Bronchial epithelial cell (primary cell): Measurements from ENCODE around the gene FBXL20. TPM values are rescaled to one million over a fixed set of nuclear protein-coding genes. Genes with fewer than 3 reads are reported as not detected.
A peak's percentile ranks its signal among the peaks of the same experiment; 100 is the strongest.

Experiments used
- DNase-seq: peaks from one replicate; pipeline ENCODE4 v3.0.0-alpha.2; 2010; ENCODE audit warnings: low read depth
- FAIRE-seq: peaks from 2 replicates; lab custom pipeline; 2011; peaks lifted over from hg19 to GRCh38; lab: Jason Lieb, UNC
- H3K27me3 ChIP-seq: 2 replicates; pipeline ENCODE4 v1.5.1; 2011; ENCODE audit warnings: low read length; ENCODE audit not compliant: control insufficient read depth, insufficient read depth
- H3K36me3 ChIP-seq: 2 replicates; pipeline ENCODE4 v1.5.1; 2011; ENCODE audit warnings: low read length; ENCODE audit not compliant: control insufficient read depth, insufficient read depth
- H3K4me3 ChIP-seq: 2 replicates; pipeline ENCODE4 v1.5.1; 2011; ENCODE audit warnings: mild to moderate bottlenecking, low read depth, low read length, control low read depth
- total RNA-seq: library from RNA; depleted of rRNA; stranded (reverse); fragments of >200 nt; gene quantifications from 2 replicates; pipeline ENCODE4 v1.2.1, GENCODE V29; 2014
- TF ChIP-seq, protein P1 (sequence below): IDR thresholded peaks from 2 replicates; pipeline ENCODE4 v1.5.1; 2011; ENCODE audit warnings: mild to moderate bottlenecking, moderate library complexity, low read length, control low read depth, inconsistent platforms; ENCODE audit not compliant: insufficient read depth, severe bottlenecking

The FBXL20 gene
- total RNA-seq, 1 donor from 2014 or later, result 9.0 TPM

DNA sequence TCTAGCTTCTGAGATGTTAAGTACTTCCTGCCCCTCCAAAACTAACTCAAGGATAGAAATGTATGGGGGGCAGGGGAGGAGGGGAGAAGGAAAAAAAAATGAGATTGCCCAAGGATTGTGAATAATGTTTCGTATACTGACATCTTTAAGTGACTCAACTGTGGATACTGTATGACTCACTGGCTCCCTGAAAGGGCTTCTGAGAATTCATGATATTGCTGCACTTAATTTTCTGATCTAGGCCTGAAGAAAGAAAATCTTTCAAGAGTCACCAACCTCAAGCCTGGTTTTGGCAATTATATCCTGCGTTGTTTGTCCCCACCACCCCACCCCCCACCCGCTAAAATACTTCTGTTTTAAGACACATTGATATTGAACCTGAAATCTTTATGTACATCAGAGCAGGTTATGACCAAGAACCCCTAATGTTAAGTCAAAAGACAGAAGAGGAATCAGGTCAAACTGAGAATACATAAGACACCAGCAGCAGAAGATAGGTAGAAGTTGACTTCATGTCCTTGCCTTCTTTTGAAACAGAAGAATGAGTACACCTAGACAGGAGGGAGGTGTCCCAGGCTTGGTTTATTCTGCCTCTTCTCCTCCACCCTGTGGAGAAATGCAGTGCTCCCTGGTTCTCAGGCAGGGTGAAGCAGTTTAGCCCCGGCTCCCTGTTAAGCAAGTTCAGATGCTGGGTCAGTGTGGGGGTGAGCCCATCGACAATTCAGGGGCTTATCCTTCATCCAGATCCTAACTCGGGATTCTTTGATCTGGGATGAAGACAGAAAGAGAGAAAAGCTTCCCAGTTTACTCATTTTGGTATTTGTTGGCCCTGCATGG lies 3.3 kb upstream of the FBXL20 start:
- H3K27me3 ChIP-seq, result no peaks in the 10 kb centered on the region
- no peak for FAIRE-seq
- H3K4me3 ChIP-seq, result no peak overlapping the region
- TF ChIP-seq, protein P1, sequence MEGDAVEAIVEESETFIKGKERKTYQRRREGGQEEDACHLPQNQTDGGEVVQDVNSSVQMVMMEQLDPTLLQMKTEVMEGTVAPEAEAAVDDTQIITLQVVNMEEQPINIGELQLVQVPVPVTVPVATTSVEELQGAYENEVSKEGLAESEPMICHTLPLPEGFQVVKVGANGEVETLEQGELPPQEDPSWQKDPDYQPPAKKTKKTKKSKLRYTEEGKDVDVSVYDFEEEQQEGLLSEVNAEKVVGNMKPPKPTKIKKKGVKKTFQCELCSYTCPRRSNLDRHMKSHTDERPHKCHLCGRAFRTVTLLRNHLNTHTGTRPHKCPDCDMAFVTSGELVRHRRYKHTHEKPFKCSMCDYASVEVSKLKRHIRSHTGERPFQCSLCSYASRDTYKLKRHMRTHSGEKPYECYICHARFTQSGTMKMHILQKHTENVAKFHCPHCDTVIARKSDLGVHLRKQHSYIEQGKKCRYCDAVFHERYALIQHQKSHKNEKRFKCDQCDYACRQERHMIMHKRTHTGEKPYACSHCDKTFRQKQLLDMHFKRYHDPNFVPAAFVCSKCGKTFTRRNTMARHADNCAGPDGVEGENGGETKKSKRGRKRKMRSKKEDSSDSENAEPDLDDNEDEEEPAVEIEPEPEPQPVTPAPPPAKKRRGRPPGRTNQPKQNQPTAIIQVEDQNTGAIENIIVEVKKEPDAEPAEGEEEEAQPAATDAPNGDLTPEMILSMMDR, result no peak
- peak; percentile 93 for DNase-seq
- H3K36me3 ChIP-seq, result peaks cover 8% of the 10 kb centered on the region

DNA sequence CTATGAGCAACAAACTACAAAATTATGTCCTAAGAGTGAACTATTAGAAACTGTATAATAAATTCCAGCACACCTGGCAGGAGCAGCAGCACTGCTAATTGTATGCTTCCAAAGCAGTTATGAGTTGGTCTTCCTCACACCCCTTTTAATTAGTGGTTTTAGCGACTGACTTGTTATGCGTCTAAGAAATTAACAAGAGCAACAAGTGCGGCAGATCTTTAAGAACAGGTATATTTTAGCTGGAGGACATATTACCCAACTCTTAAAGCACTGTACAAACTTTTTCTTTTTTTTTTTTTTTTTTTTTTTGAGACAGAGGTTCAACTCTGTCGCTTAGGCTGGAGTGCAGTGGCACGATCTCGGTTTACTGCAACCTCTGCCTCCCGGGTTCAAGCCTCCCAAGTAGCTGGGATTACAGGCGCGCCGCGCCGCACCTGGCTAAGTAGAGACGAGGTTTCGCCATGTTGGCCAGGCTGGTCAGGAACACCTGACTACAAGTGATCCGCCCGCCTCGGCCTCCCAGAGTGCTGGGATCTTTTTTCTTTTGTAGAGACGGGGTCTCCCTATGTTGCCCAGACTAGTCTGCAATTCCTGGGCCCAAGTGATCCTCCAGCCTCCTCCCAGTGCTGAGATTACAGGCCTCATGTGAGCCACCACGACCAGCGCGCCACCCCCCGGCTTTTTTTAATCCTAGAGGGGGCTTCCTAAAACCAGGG lies 1.6 kb upstream of the FBXL20 start:
- TF ChIP-seq, protein P1, result no peak
- peaks cover under 1% of the 10 kb centered on the region for H3K36me3 ChIP-seq
- no peaks in the 10 kb centered on the region for H3K27me3 ChIP-seq
- FAIRE-seq, result no peak
- no peak overlapping the region for H3K4me3 ChIP-seq
- no peak for DNase-seq

DNA sequence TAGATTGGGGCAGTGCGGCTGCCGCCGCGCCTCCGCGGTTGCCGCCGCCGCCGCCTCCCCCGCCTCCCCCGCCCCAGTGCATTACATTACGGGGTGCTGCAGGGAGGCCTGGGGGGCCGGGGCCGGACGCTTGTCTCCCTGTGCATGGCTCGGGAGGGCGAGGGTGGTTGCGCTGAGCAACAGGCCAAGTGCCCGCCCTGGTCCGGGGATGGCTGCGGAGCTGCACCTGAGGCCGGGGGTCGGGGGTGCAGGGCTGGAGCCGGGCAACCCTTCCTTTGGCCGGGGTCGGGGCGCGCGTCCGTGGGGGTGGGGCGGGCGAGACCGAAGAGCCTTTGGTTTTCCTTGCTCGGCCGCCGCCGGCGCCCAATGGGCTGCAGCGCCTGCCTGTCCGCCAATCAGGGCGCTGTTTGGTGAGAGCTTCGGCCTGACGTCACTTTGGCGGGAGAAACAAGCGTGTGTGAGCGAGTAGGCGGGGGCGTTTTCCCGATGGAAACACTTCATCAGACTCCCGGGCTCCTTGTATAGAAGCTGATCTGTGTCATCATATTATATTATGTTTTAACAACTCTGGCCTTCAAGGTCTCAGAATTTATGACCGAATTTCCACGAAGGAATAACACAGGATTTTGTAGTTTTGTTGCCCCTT lies 941 bp upstream of the FBXL20 start:
- Histone ChIP-seq H3K4me3 (peak overlapping the region; percentile 97), H3K27me3 (no peaks in the 10 kb centered on the region), H3K36me3 (no peaks in the 10 kb centered on the region)
- TF ChIP-seq, protein P1, result no peak
- DNase-seq (peak; percentile 88), FAIRE-seq (no peak)

DNA sequence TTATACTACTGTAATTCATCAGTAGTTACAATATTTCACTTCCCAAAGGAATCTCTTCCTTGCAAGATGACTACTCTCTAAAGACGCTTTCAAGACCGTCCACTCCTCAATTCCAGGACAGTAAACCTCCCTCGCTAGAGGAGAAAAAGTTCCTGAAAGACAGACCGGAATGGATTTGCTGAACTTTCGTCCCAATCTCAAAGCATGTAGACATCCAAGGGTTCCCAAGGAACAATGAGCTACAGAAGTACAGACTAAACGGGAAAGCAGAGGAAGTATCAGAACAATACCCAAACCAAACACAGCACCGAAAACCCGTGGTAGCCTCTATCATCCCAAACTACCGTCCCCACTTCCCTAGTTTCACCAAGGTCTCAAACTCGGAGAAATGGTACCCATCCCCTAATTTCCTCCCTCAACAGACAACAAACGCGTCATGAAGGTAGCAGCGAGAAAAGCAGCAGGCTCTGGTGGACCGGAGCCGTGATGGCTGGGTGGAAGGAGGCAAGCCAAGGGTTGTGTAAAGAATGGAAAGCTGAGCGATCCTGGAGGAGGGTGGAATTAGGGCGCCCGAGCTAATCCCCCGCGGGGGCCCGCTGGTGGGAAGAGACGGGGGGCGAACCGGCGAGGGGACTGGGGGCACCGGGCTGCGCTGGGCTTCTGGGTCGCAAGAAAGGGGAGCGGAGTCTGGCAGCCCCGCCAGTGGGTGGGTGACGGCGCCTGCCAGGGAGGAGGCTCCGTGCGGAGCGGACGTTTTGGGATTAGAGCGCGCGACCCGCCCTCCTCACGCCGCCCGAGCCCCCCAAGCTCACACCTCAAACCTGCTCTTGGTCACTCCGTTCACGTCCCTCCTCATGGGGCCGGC lies 647 bp downstream of the FBXL20 start:
- DNase-seq (peak; percentile 15), FAIRE-seq (no peak)
- TF ChIP-seq, protein P1, result no peak

DNA sequence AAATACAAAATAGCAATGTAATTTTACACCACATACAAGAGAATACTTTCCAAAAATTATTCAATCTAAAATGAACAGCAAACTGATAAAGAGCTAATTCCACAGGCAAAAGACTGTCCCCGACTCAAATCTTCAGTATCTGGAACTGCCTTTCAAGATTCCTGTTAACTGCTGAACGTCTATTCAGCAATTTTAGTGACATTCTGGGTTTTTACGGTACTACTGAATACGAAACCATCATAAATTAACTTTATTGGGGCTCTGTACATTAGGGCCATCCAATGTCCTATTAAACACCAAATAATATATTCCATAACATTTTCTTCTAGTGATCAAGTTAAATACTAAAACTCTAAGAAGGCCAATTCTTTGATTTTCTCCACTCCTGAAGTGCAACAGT lies 1.6 kb downstream of the FBXL20 start:
- Histone ChIP-seq H3K36me3 (no peaks in the 10 kb centered on the region), H3K27me3 (no peaks in the 10 kb centered on the region), H3K4me3 (no peak overlapping the region)
- DNase-seq, result no peak
- no peak for FAIRE-seq
- TF ChIP-seq, protein P1, result no peak

More for the DNA sequence above, 647 bp downstream of the FBXL20 start:
- no peaks in the 10 kb centered on the region for H3K36me3 ChIP-seq
- peak overlapping the region; percentile 97 for H3K4me3 ChIP-seq
- H3K27me3 ChIP-seq, result no peaks in the 10 kb centered on the region
